H1 (cell line): ENCODE measurements around the gene GJC2. TPM values are rescaled to one million over a fixed set of nuclear protein-coding genes. Genes with fewer than 3 reads are reported as not detected.

ENCODE experiments used
- POU5F1 ChIP-seq: IDR thresholded peaks from 2 replicates; pipeline ENCODE4 v1.6.1; 2011; ENCODE audit warnings: low read depth, mild to moderate bottlenecking, low read length, moderate library complexity
- polyA plus RNA-seq, 7 experiments: library from polyadenylated mRNA; depleted of rRNA in 3 of 7; stranded (reverse) in 5 of 7; unstranded in 2 of 7; fragments of >200 nt in 5 of 7; fragments of 200-250 nt in 2 of 7; gene quantifications; 1 replicate in 5 of 7; 2 replicates in 1 of 7; 4 replicates in 1 of 7; pipeline versions ENCODE4 v1.2.1 to v1.2.3, GENCODE V29; 2011 to 2013; ENCODE audit warnings: missing spikeins in 2 of 7, mixed read lengths in 2 of 7
- total RNA-seq: library from RNA; stranded (reverse); fragmentation: NEBNext Ultra II Directional; extraction: Animal tissue kit (Norgen Biotek cat#: 25700); gene quantifications from 2 replicates; pipeline ENCODE4 v1.2.1, GENCODE V29; 2021

The GJC2 gene
- total and polyA plus RNA-seq, 2 of the 8 experiments (the other 6 are each of a cell fraction or from before 2014, with no cell fraction given) = 0.17 to 0.54 TPM

DNA sequence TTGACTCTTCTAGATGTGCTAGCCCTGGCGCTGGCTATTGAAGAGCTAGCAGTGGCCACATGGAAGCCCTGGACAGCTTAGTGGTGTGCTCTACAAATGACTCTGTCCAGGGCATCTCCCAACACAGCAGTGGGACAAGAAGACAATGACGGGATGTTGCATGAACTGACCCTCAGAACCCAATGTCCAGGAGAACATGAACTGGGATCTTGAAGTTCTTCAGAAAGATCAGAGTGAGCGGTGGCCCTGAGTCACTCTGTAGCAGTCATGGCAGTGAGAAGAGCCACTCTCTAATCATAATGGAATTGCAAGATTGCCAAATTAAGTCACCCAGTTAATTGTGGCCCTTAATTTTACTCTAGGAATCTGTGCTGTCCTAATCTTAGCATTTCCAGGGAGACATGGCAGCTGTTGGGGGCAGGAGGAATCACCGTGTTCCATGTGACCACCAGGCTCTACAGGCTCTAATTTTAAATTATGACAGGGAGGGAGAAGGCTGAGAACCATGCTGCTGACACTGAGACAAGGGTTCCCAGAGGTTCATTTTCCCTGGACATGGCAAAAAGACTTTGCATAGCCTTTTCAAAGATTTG is 47.9 kb downstream of the GJC2 start (continued):
- TF ChIP-seq POU5F1 = no peak
